Measurements from ENCODE around the gene IKZF1. TPM values are rescaled to one million over a fixed set of nuclear protein-coding genes. Genes with fewer than 3 reads are reported as not detected.

Gene IKZF1
- total RNA-seq, 1 experiment from 2014 or later, result 2.3 TPM

- no peak for DNase-seq (ENCODE audit: low spot score)
- TF ChIP-seq CREB1 (CRISPR knock-in tag; IDR thresholded peaks at IDR 0.05), result no peak
- TF ChIP-seq ZNF416 (CRISPR knock-in tag; IDR thresholded peaks at IDR 0.05), result no peak
- TF ChIP-seq ARID4B (CRISPR knock-in tag; IDR thresholded peaks at IDR 0.05; ENCODE audit: borderline replicate concordance), result no peak
- TF ChIP-seq GTF2I (CRISPR knock-in tag; conservative IDR thresholded peaks at IDR 0.05), result no peak
- no peak for TF ChIP-seq AFF4 (CRISPR knock-in tag; IDR thresholded peaks at IDR 0.05; ENCODE audit: borderline replicate concordance)
- TF ChIP-seq SMAD4 (CRISPR knock-in tag; IDR thresholded peaks at IDR 0.05), result no peak
- TF ChIP-seq ZNF671 (CRISPR knock-in tag; IDR thresholded peaks at IDR 0.05), result no peak
- no peak for TF ChIP-seq SP1 (CRISPR knock-in tag; conservative IDR thresholded peaks at IDR 0.05)
- no peak for TF ChIP-seq ZNF425 (CRISPR knock-in tag; conservative IDR thresholded peaks at IDR 0.05)
- no peak for TF ChIP-seq ETV6 (CRISPR knock-in tag; IDR thresholded peaks at IDR 0.05)
- no peak for TF ChIP-seq ZNF138 (CRISPR knock-in tag; conservative IDR thresholded peaks at IDR 0.05)
- TF ChIP-seq E2F5 (CRISPR knock-in tag; IDR thresholded peaks at IDR 0.05), result no peak
- no peak for TF ChIP-seq TEAD4 (CRISPR knock-in tag; IDR thresholded peaks at IDR 0.05)
- no peak for TF ChIP-seq ATF6 (CRISPR knock-in tag; IDR thresholded peaks at IDR 0.05)
- no peak for TF ChIP-seq HMGA2 (CRISPR knock-in tag; IDR thresholded peaks at IDR 0.05)
- no peak for TF ChIP-seq ATF1 (CRISPR knock-in tag; IDR thresholded peaks at IDR 0.05)
- no peak for TF ChIP-seq ZNF512 (CRISPR knock-in tag; IDR thresholded peaks at IDR 0.05; ENCODE audit: borderline replicate concordance)
- Mint-ChIP-seq H3K27ac (no peak overlapping the region), H3K9me3 (no peaks in the 10 kb centered on the region), H3K4me3 (no peak overlapping the region), H3K4me1 (peaks cover 53% of the 10 kb centered on the region), H3K36me3 (no peaks in the 10 kb centered on the region), H3K27me3 (ENCODE audit: low read depth) (peaks cover 43% of the 10 kb centered on the region)
- CTCF ChIA-PET, result interaction anchor here (1.0 to 1.4 kb wide), 2 partner anchors 13 to 103 kb away, joined by 3 read pairs; no protein-coding TSS in a partner anchor
- POLR2A ChIA-PET, result no interaction called here
- ATAC-seq, result no peak
Observed at GRCh38 chr7:50308203-50308531, 3.7 kb downstream of the IKZF1 start.

Data from WTC11 (cell line).